Stimulated activated CD4-positive, alpha-beta T cell treated with anti-CD3 and anti-CD28 coated beads, TNF-alpha, amount 100 ng/mL, for 24 hours (primary cell): ENCODE data around the gene PPIL1.
"Not testable (repeated sequence)": the region's sequence is repeated elsewhere in the genome, so short reads cannot be mapped to it uniquely, and the experiment has no call there.

Experiments used
- DNase-seq, 3 experiments: peaks; one replicate each; pipeline ENCODE4 v3.0.0-alpha.2; 2020; ENCODE audit warnings: low read depth in 3 of 3

The PPIL1 gene

GRCh38 chr6:36874443-36875249, at the start of gene PPIL1:
Gene PPIL1 (minus strand): TSS chr6:36874803. CDS start chr6:36874772, 31 bp downstream.
- peak; percentile 71 to 77 (median 76) for DNase-seq

- no peak for DNase-seq
Measured at GRCh38 chr6:36924131-36924530, 49.5 kb upstream of the PPIL1 start.

- DNase-seq: no peak
Measured at GRCh38 chr6:36920546-36920945, 45.9 kb upstream of the PPIL1 start.

- no peak for DNase-seq
Measured at GRCh38 chr6:36920049-36920448, 45.4 kb upstream of the PPIL1 start.

- no peak for DNase-seq
Measured at GRCh38 chr6:36917541-36918193, 43.1 kb upstream of the PPIL1 start.

GRCh38 chr6:36916126-36916525, 41.5 kb upstream of the PPIL1 start:
- DNase-seq: no peak

GRCh38 chr6:36915599-36915998, 41.0 kb upstream of the PPIL1 start:
- DNase-seq: no peak

GRCh38 chr6:36914227-36914794, 39.7 kb upstream of the PPIL1 start:
- no peak for DNase-seq

GRCh38 chr6:36913082-36913481, 38.5 kb upstream of the PPIL1 start:
- no peak for DNase-seq

GRCh38 chr6:36912586-36912985, 38.0 kb upstream of the PPIL1 start:
- DNase-seq: peak; percentile 24 to 49 (median 37)

- DNase-seq: peak in 1 of 3 experiments; percentile 40
Measured at GRCh38 chr6:36912030-36912454, 37.4 kb upstream of the PPIL1 start.

- DNase-seq: no peak
Measured at GRCh38 chr6:36908747-36909146, 34.1 kb upstream of the PPIL1 start.

- no peak for DNase-seq
Measured at GRCh38 chr6:36907781-36908180, 33.2 kb upstream of the PPIL1 start.

GRCh38 chr6:36906539-36907325, 32.1 kb upstream of the PPIL1 start:
- no peak for DNase-seq

- DNase-seq: no peak
Measured at GRCh38 chr6:36904851-36905393, 30.3 kb upstream of the PPIL1 start.

GRCh38 chr6:36904114-36904513, 29.5 kb upstream of the PPIL1 start:
- no peak for DNase-seq

- DNase-seq: no peak
Measured at GRCh38 chr6:36897609-36898008, 23.0 kb upstream of the PPIL1 start.

GRCh38 chr6:36893976-36894932, 19.7 kb upstream of the PPIL1 start:
- DNase-seq: no peak

- DNase-seq: not testable (repeated sequence)
Measured at GRCh38 chr6:36891153-36891552, 16.6 kb upstream of the PPIL1 start.

- DNase-seq: no peak
Measured at GRCh38 chr6:36890112-36890663, 15.6 kb upstream of the PPIL1 start.
